Peyer's patch (tissue), 4 donors: ENCODE results near the gene PREP. TPM values are rescaled to one million over a fixed set of nuclear protein-coding genes. Genes with fewer than 3 reads are reported as not detected.

Experiments used
- DNase-seq, 3 donors: peaks; one replicate each; pipeline ENCODE4 v3.0.0-alpha.2; 2017 to 2019
- H3K27ac ChIP-seq, 4 donors: fragments of 200-600 bp; sonication (generic); one replicate each; pipeline ENCODE4 v1.5.1; 2016 to 2019
- H3K27me3 ChIP-seq, 2 donors: fragments of 200-600 bp; sonication (generic); one replicate each; pipeline ENCODE4 v1.5.1; 2019
- H3K36me3 ChIP-seq, 3 donors: fragments of 200-600 bp; sonication (generic); one replicate each; pipeline ENCODE4 v1.5.1; 2016 to 2019
- H3K4me1 ChIP-seq, 4 donors: fragments of 200-600 bp; sonication (generic); one replicate each; pipeline ENCODE4 v1.5.1; 2016 to 2019
- H3K4me3 ChIP-seq, 4 donors: fragments of 200-600 bp; sonication (generic); 1 replicate in 3 of 4; 2 replicates in 1 of 4; pipeline ENCODE4 v1.5.1; 2016 to 2019; ENCODE audit warnings: mild to moderate bottlenecking in 1 of 4
- H3K9me3 ChIP-seq, 4 donors: fragments of 200-600 bp; sonication (generic); one replicate each; pipeline ENCODE4 v1.5.1; 2016 to 2019; ENCODE audit warnings: mild to moderate bottlenecking in 1 of 4
- POLR2A ChIP-seq, 2 donors: fragments of 450-650 bp; IDR thresholded peaks; one replicate each; pipeline ENCODE4 v1.5.1; 2017; ENCODE audit warnings: antibody characterized with exemption in 2 of 2, mild to moderate bottlenecking in 2 of 2, moderate library complexity in 2 of 2
- total RNA-seq, 4 donors: library from RNA; depleted of rRNA; stranded (reverse); fragments of >200 nt; gene quantifications; one replicate each; pipeline ENCODE4 v1.1.0, GENCODE V29; 2016
- TF ChIP-seq, protein P1 (sequence below), 6 experiments: fragments of 450-650 bp in 4 of 6; fragments of 200-600 bp in 2 of 6; sonication (generic) in 1 of 6; IDR thresholded peaks; one replicate each; pipeline ENCODE4 v1.5.1; 2017 to 2019; ENCODE audit warnings: antibody characterized with exemption in 6 of 6, mild to moderate bottlenecking in 3 of 6, moderate library complexity in 1 of 6

The PREP gene
- total RNA-seq, 4 donors from 2014 or later, result 47.0 to 69.6 (median 54.8) TPM

DNA sequence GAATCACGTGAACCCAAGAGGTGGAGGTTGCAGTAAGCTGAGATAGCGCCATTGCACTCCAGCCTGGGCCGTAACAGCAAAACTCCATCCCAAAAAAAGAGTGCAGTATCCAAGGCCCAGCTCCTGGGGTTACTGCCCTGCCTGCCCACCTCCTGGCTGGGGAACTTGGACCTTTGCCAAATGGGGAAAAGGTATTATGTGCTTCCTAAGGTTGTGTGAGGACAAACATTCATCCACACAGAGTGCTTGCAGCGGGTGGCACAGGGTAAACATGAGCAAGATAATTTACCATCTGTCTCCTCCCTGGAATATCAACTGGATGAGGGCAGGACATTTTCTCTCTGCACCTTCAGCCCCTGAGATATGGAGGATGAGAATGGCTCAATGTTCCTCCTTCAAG lies 128.2 kb downstream of the PREP start:
- Histone ChIP-seq H3K36me3 (peaks cover 0 to 42% (median 0%) of the 10 kb centered on the region in 3 donors), H3K4me3 (no peak overlapping the region), H3K27ac (no peak overlapping the region), H3K4me1 (no peaks in the 10 kb centered on the region), H3K27me3 (no peaks in the 10 kb centered on the region), H3K9me3 (no peaks in the 10 kb centered on the region)
- no peak for DNase-seq
- no peak for TF ChIP-seq POLR2A (IDR thresholded peaks at IDR 0.05)
- TF ChIP-seq, protein P1, sequence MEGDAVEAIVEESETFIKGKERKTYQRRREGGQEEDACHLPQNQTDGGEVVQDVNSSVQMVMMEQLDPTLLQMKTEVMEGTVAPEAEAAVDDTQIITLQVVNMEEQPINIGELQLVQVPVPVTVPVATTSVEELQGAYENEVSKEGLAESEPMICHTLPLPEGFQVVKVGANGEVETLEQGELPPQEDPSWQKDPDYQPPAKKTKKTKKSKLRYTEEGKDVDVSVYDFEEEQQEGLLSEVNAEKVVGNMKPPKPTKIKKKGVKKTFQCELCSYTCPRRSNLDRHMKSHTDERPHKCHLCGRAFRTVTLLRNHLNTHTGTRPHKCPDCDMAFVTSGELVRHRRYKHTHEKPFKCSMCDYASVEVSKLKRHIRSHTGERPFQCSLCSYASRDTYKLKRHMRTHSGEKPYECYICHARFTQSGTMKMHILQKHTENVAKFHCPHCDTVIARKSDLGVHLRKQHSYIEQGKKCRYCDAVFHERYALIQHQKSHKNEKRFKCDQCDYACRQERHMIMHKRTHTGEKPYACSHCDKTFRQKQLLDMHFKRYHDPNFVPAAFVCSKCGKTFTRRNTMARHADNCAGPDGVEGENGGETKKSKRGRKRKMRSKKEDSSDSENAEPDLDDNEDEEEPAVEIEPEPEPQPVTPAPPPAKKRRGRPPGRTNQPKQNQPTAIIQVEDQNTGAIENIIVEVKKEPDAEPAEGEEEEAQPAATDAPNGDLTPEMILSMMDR (IDR thresholded peaks at IDR 0.05), result no peak

DNA sequence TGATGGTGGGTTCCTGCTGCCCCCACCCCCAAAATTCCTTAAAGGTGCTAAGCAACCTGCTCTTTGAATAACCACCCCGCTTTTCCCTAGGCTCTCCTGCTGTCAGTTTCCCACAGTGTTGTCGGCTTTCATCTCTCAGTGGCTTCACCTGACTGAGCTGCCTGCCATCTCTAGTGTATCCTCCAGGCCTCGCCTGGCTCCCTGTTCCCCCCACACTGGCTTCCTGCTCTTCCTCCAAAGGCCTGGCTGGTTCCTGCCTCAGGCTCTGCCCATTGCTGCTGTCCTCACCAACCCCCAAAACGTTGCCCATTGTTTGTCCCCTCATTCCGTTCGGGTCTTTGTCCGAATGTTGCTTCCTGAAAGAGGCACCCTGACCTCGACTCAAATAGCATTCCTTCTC lies 129.3 kb downstream of the PREP start:
- H3K9me3 ChIP-seq, result no peaks in the 10 kb centered on the region
- H3K27me3 ChIP-seq, result no peaks in the 10 kb centered on the region
- H3K36me3 ChIP-seq, result peaks cover 0 to 32% (median 0%) of the 10 kb centered on the region in 3 donors
- H3K4me1 ChIP-seq, result no peaks in the 10 kb centered on the region
- no peak overlapping the region for H3K27ac ChIP-seq
- H3K4me3 ChIP-seq, result no peak overlapping the region
- TF ChIP-seq POLR2A (IDR thresholded peaks at IDR 0.05), result no peak
- TF ChIP-seq, protein P1 (IDR thresholded peaks at IDR 0.05), result no peak
- no peak for DNase-seq

DNA sequence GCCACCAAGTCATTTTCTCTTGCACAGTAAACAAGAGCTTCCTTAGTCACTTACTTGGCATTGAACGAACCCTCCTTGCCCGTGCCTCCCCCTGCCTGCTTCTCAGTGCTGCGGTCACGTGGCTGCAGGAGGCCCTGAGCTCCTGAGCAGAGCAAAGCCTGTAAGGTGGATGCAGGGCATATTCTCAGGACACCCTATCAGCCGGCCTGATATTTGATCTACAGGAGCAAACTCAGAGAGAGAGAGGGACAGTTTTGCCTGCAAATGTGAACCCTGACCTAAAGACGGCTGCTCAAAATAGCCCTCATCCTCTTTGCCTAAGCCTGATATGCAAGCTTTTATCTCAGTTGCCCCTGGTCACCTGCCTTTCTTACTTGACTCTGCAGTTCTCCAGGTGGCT lies 130.1 kb downstream of the PREP start:
- no peak for TF ChIP-seq POLR2A (IDR thresholded peaks at IDR 0.05)
- Histone ChIP-seq H3K4me3 (no peak overlapping the region), H3K9me3 (no peaks in the 10 kb centered on the region), H3K27me3 (no peaks in the 10 kb centered on the region), H3K36me3 (peaks cover 0 to 24% (median 0%) of the 10 kb centered on the region in 3 donors), H3K4me1 (no peaks in the 10 kb centered on the region), H3K27ac (no peak overlapping the region)
- DNase-seq, result peak in 1 of 3 donors; percentile 58

DNA sequence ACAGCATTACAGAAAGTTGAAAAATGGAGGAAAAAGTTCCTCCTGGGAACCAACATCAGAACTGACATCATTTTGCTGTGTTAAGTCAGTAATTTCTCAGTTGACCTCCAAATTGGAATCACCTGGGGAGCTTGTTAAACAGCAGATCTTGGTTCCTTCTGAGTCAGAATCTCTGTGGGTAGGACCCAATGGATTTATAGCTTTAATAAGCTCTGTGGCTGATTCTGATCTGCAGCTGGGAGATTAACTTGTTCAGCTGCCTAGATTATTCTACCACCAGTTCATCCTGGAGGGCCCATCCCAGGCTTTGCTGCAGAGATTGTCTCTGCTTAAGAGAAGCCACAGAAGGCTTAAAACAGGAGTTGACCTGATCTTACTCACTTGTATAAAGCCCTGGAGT lies 132.4 kb downstream of the PREP start:
- no peaks in the 10 kb centered on the region for H3K4me1 ChIP-seq
- H3K4me3 ChIP-seq, result no peak overlapping the region
- no peaks in the 10 kb centered on the region for H3K9me3 ChIP-seq
- no peaks in the 10 kb centered on the region for H3K27me3 ChIP-seq
- no peak overlapping the region for H3K27ac ChIP-seq
- TF ChIP-seq POLR2A (IDR thresholded peaks at IDR 0.05), result no peak
- TF ChIP-seq, protein P1 (IDR thresholded peaks at IDR 0.05), result no peak
- DNase-seq, result no peak
- peaks cover 0 to under 1% (median 0%) of the 10 kb centered on the region in 3 donors for H3K36me3 ChIP-seq

DNA sequence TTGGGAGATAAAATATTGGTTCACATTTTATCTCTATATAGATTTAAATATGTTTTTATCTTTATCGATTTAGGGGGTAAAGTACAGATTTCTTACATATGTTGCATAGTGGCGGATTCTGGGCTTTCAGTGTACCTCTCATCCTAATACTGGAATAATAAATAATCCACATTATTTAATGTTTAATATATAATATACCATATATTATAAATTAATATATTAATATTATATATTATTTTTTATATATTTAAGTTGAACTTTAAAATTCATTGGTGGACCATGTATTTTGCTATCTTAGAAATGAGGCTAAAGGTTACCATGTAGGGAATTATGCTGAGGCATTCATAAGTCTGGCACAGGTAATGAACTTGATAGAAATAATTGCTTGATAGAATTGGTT lies 133.5 kb downstream of the PREP start:
- H3K9me3 ChIP-seq, result no peaks in the 10 kb centered on the region
- H3K27me3 ChIP-seq, result no peaks in the 10 kb centered on the region
- H3K27ac ChIP-seq, result no peak overlapping the region
- H3K36me3 ChIP-seq, result no peaks in the 10 kb centered on the region
- H3K4me3 ChIP-seq, result no peak overlapping the region
- no peak for DNase-seq
- H3K4me1 ChIP-seq, result no peaks in the 10 kb centered on the region
- no peak for TF ChIP-seq POLR2A (IDR thresholded peaks at IDR 0.05)
- TF ChIP-seq, protein P1 (IDR thresholded peaks at IDR 0.05), result no peak

DNA sequence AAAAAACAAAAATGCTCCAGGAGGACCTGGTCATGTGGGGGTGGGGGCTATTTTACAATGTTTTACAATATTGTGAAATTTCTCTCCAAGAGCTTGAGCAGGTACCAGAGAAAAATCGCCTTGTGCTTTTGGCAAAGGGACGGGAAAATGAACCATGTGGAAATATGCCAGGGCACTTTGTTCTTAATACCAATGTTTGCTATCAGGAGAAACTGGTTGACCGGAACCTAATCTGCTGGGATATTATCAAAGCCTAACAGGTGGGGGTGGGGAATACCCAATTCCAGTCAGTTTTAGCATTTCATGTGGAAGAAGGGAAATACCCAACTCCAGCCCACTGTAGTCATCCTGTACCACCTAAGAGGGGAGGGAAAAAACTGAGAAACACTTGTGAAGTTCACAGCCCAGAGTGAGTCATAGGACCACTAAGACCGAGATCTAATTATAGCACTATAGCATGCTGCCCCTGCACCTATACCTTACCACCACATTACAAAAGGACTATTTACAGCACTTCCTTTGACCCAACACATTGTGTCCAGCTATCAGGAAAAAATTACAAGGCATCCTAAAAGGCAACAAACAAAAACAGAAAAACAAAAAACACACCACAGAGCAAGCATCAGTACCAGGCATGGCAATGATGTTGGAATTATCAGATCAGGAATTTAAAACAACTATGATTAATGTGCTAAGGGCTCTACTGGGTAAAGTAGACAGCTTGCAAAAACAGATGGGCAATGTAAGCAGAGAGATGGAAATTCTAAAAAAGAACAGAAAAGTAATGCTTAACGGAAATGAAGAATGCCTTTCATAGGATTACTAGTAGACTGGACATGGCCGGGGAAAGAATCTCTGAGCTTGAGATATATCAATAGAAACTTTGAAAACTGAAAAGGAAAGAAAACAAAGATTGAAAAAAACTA lies 138.9 kb downstream of the PREP start:
- Histone ChIP-seq H3K27ac (no peak overlapping the region), H3K36me3 (no peaks in the 10 kb centered on the region), H3K4me3 (no peak overlapping the region), H3K27me3 (no peaks in the 10 kb centered on the region), H3K4me1 (no peaks in the 10 kb centered on the region), H3K9me3 (no peaks in the 10 kb centered on the region)
- DNase-seq, result no peak
- TF ChIP-seq, protein P1 (IDR thresholded peaks at IDR 0.05), result no peak
- TF ChIP-seq POLR2A (IDR thresholded peaks at IDR 0.05), result no peak
